LoVo (cell line): ENCODE results near the gene OR8S1.
"Not testable (repeated sequence)": the region's sequence is repeated elsewhere in the genome, so short reads cannot be mapped to it uniquely, and the experiment has no call there.

Experiments
- DNase-seq: peaks from one replicate; pipeline ENCODE4 v3.0.0-alpha.2; 2016; ENCODE audit warnings: low spot score

Gene OR8S1

DNA sequence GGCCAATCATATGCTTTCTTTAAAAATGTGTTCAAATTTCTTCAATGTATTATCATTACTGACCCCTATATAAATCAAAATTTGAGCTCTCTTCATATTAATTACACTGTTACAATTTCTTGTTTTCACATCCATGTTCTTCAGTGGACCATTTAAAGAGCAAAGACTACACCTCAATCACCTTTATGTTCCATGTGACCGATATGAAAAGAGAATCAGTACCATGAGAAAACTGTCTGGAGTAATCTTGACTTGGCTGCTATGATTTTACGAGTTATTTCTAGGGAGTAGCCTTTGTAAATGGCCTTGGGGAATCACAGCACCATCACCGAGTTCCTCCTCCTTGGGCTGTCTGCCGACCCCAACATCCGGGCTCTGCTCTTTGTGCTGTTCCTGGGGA lies at the start of gene OR8S1:
OR8S1 (plus strand) TSS at position 301 of the 400 bp plus-strand sequence; CDS start at position 301, 0 bp downstream.
- DNase-seq: no peak

DNA sequence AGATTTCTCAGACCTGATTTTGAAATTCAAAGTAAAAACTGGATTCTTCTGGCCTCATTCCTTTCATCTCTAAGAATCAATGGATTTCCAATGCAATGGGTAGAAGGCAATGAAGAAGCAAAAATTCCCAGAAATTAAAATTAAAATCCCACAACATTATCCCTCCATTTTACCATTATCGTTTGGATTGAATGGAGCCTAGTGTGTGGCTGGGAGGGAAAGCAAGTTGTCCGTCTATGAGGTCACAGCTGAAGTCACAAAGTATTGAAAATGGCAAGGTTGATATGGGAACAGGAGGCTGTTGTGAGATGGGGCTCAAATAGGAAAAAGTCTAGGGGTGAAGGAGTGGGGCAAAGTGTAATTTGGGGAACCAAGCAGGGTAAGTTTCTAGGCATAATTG lies 43.2 kb upstream of the OR8S1 start, which contains the start of gene C12orf54:
C12orf54 (plus strand) TSS at position 301 of the 400 bp plus-strand sequence. CDS start 799 bp downstream, outside the sequence.
- DNase-seq: no peak

GRCh38 chr12:48482930-48483329 lies 42.5 kb upstream of the OR8S1 start:
- no peak for DNase-seq

- DNase-seq: no peak
Measured at GRCh38 chr12:48486261-48486660, 39.2 kb upstream of the OR8S1 start.

GRCh38 chr12:48486679-48487078 lies 38.8 kb upstream of the OR8S1 start:
- DNase-seq: no peak

GRCh38 chr12:48489012-48489411 lies 36.4 kb upstream of the OR8S1 start:
- no peak for DNase-seq

- not testable (repeated sequence) for DNase-seq
Measured at GRCh38 chr12:48489456-48489855, 36.0 kb upstream of the OR8S1 start.

- DNase-seq: not testable (repeated sequence)
Measured at GRCh38 chr12:48500281-48500680, 25.2 kb upstream of the OR8S1 start.

DNA sequence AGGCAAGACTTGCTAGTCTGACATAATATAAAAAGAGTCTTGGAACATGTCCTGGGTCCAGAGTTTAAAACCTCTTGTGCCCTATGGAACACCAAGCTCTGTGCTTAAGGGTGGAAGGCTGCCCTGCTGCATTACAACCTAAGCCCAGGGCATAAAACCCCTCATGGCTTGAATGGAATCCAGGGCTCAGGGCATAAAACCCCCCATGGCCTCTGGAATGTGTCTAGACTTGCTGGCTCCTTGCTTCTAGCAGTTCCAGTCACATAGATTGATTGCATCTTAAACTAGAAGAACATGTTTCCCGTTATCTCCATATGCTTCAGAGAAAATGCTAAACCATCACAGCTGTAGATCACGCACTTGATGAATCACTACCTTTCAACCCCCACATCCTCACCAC lies 18.6 kb upstream of the OR8S1 start:
- DNase-seq: not testable (repeated sequence)

- DNase-seq: no peak
Measured at GRCh38 chr12:48508987-48509386, 16.4 kb upstream of the OR8S1 start.

GRCh38 chr12:48510111-48510510 lies 15.3 kb upstream of the OR8S1 start:
- DNase-seq: no peak

DNA sequence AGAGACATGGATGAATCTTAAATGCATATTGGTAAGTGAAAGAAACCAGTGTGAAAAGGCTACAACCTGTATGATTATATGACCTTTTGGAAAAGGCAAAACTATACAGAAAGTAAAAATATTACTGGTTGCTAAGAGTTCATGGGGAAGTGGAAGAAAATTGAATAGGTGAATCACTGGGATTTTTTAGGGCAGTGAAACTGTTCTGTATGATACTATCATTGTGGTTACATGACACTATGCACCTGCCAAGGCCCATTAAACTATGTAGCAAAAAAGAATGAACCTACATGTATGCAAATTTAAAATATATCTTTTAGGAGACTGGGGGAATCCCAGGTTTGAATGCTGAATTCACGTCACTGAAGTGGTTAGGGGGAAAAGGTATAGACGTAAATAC lies 12.6 kb upstream of the OR8S1 start:
- no peak for DNase-seq

DNA sequence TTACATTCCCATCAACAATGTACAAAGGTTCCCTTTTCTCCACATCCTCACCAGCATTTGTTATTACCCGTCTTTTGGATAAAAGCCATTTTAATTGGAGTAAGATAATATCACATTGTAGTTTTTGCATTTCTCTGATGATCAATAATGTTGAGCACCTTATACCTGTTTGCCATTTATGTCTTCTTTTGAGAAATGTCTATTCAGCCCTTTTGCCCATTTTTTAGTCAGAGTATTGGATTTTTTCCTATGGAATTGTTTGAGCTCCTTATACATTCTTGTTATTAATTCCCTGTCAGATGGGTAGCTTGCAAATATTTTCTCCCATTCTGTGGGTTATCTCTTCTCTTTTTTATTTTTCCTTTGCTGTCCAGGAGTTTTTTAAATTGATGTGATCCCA lies 10.7 kb upstream of the OR8S1 start:
- DNase-seq: no peak

- not testable (repeated sequence) for DNase-seq
Measured at GRCh38 chr12:48520381-48520780, 5.1 kb upstream of the OR8S1 start.

GRCh38 chr12:48527891-48528670 lies 2.6 kb downstream of the OR8S1 start:
- DNase-seq: no peak

- no peak for DNase-seq
Measured at GRCh38 chr12:48532601-48533000, 7.2 kb downstream of the OR8S1 start.

- DNase-seq: no peak
Measured at GRCh38 chr12:48536602-48537001, 11.2 kb downstream of the OR8S1 start.

- peak; percentile 58 for DNase-seq
Measured at GRCh38 chr12:48542300-48542928, 17.0 kb downstream of the OR8S1 start.

GRCh38 chr12:48545833-48546469 lies 20.5 kb downstream of the OR8S1 start:
- no peak for DNase-seq

DNA sequence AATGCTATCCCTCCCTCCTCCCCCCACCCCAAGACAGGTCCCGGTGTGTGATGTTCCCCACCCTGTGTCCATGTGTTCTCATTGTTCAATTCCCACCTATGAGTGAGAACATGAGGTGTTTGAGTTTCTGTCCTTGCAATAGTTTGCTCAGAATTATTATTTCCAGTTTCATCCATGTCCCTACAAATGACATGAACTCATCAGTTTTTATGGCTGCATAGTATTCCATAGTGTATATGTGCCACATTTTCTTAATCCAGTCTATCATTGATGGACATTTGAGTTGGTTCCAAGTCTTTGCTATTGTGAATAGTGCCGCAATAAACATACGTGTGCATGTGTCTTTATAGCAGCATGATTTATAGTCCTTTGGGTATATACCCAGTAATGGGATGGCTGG lies 21.6 kb downstream of the OR8S1 start:
- not testable (repeated sequence) for DNase-seq

GRCh38 chr12:48551636-48552035 lies 26.2 kb downstream of the OR8S1 start:
- DNase-seq: not testable (repeated sequence)

GRCh38 chr12:48553666-48554343 lies 28.4 kb downstream of the OR8S1 start:
- peak; percentile 50 for DNase-seq
